ENCODE measurements around the gene GBA2.

The GBA2 gene

DNA sequence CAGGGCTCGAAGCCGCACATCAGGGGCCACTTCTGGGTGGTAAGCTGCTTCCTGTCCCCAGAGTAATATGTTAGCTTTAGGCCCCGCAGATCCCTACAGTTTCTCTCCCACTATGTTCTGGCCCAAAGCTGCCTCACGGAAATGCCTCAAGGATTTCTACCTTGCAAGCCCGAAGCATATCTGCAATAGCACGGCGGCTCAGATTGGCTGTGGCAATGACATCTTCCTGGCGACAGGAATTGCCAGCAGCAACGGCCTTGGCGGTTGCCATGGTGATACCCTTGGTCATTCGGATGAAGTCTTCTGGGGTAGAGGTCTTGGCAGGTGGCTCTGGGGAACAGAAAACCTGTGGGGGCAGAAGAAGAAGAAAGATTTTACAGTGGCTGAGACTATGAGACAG lies 49.0 kb downstream of the GBA2 start:
- TF ChIP-seq, protein P1, sequence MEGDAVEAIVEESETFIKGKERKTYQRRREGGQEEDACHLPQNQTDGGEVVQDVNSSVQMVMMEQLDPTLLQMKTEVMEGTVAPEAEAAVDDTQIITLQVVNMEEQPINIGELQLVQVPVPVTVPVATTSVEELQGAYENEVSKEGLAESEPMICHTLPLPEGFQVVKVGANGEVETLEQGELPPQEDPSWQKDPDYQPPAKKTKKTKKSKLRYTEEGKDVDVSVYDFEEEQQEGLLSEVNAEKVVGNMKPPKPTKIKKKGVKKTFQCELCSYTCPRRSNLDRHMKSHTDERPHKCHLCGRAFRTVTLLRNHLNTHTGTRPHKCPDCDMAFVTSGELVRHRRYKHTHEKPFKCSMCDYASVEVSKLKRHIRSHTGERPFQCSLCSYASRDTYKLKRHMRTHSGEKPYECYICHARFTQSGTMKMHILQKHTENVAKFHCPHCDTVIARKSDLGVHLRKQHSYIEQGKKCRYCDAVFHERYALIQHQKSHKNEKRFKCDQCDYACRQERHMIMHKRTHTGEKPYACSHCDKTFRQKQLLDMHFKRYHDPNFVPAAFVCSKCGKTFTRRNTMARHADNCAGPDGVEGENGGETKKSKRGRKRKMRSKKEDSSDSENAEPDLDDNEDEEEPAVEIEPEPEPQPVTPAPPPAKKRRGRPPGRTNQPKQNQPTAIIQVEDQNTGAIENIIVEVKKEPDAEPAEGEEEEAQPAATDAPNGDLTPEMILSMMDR (conservative IDR thresholded peaks at IDR 0.05): no peak
- H3K27ac ChIP-seq: no peak overlapping the region

DNA sequence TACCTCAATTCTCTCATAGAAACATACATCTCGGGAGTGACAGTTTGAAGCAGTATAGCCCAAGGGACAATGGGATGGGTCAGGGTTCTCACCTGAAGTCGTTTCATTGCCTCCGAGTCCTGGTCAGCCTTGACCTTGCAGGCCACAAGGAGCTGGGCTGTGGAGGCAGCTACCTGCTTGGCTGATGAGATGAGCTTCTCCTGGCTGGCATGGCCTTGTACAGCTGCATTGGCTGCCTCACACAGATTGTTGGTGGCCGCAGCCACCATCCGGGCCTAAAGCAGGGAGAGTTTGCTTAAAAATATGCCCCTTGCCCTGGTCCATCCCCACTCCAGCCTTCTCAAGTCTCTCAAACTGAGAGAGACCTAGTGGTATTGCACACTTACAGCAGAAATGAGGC lies 50.8 kb downstream of the GBA2 start:
- TF ChIP-seq, protein P1 (conservative IDR thresholded peaks at IDR 0.05): no peak
- H3K27ac ChIP-seq: no peak overlapping the region

DNA sequence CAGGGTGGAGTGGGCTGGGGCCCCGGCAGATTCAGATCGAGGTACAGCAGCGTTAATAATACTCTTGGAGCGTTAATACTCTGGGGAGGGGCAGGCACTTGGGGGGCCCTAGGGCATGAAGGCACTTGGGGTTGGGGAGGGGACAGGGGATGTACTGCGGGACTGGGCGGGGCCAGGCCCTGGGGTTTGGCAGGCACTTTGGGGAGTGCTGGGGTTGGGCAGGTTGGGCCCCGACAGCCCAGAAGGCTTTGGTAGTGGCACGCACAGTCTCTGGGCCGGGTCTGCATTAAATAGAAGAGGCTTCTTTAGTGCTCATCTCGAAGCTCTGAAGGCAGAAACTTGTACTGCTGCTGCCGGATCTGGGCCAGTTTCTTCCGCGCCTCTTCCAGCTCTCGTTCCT lies 51.5 kb downstream of the GBA2 start:
- H3K27ac ChIP-seq: no peak overlapping the region
- TF ChIP-seq, protein P1 (conservative IDR thresholded peaks at IDR 0.05): no peak

GRCh38 chr9:35696520-35697215 lies 52.4 kb downstream of the GBA2 start:
- TF ChIP-seq, protein P1 (conservative IDR thresholded peaks at IDR 0.05): peak; percentile 97
- H3K27ac ChIP-seq: no peak overlapping the region

DNA sequence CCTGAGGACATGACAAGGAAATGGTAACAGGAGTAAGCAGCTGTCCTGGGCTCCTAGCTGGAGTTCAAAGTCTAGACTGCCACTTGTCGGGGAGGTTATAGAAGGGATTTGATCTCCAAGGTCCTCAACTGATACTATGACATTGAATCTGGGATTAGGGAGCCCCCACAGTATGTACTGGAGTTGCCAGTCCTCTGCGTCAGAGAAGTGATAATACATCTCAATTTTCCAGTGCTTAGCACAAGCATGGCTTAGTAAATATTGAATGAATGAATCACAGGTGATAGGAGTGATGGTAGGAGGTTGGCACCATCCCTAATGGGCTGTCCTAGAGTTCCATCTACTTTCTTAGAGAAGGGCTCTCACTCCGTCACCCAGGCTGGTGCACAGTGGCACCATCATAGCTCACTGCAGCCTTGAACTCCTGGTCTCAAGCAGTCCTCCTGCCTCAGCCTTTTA lies 53.1 kb downstream of the GBA2 start:
- TF ChIP-seq, protein P1 (conservative IDR thresholded peaks at IDR 0.05): no peak
- no peak overlapping the region for H3K27ac ChIP-seq

DNA sequence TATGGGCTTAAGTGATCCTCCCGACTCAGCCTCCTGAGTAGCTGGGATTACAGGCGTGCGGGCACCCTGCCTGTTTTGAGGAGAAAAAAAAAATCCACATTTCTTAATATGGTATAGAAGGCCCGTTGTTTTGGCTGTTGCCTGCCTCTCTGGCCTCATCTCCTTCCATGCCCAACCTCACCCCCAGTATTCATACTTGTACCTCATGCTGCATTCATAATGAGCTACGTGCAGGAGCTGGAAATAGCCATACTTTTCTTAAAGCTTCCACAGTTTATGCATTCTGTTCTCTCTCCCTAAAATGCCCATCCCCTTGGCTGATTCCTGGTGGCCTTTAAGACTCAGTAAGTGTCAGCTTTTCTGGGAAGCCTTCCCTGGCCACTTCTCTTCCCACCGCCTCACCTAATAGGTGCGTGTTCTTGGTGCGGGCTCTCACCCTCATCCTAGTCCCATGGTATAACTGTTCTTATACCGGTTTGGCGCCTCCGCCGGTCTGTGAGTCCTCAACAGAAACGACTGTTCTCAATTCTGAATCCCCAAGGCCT lies 57.2 kb downstream of the GBA2 start:
- TF ChIP-seq, protein P1 (conservative IDR thresholded peaks at IDR 0.05): no peak
- peak overlapping the region; percentile 86; the same call in 1 of the 2 replicates for H3K27ac ChIP-seq

GRCh38 chr9:35691334-35691650 lies 57.7 kb downstream of the GBA2 start:
- H3K27ac ChIP-seq: peak overlapping the region; percentile 86
- TF ChIP-seq, protein P1 (conservative IDR thresholded peaks at IDR 0.05): no peak

Data from VCaP (cell line).